Measurements from ENCODE around the gene MOGAT1. TPM values are rescaled to one million over a fixed set of nuclear protein-coding genes. Genes with fewer than 3 reads are reported as not detected.

MOGAT1 gene
- total and polyA plus RNA-seq, 2 of the 13 experiments (the other 11 are each of a cell fraction or from before 2014, with no cell fraction given), result 0.98 to 4.3 TPM

DNA sequence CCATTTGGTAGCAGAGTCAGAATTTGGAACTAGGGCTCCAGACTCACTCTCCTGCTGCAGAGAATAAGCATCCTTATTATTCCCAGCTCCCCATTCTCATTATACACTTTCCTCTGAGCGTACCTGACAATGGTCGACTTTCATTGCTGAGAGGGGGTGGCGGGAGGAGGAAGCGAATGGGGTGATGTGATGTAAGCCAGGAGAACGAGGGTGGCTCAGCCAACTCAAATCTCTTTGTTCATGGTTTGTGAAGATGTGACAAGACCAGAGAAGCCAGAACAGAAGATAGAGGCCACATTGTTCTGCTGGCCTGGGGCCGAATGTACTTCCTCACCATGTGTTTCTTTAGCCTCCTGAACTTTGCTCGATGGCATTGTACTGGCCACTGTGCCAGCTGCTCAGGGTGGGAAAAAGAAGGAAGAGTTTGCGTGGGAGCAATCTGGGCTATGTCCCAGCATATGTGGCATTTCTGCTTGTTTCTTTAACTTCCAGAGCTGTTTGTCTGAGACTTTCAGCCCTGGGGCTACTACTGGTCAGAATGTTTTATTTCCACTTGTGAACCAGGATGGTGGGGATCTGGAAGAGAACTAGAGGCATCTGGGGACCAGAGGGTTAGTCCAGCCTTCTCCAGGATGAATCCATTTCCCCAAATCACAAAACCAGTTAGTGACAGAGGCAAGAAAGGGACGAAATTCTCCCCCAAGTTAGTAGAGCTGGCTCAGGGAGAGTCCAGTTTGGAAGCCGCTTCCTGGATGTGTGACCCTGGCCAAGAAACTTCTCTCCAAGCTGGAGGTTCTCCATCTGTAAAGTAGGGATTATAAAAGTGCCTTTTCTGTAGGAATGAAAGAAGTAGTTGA is 62.6 kb downstream of the MOGAT1 start (continued):
- TF ChIP-seq, protein P1, sequence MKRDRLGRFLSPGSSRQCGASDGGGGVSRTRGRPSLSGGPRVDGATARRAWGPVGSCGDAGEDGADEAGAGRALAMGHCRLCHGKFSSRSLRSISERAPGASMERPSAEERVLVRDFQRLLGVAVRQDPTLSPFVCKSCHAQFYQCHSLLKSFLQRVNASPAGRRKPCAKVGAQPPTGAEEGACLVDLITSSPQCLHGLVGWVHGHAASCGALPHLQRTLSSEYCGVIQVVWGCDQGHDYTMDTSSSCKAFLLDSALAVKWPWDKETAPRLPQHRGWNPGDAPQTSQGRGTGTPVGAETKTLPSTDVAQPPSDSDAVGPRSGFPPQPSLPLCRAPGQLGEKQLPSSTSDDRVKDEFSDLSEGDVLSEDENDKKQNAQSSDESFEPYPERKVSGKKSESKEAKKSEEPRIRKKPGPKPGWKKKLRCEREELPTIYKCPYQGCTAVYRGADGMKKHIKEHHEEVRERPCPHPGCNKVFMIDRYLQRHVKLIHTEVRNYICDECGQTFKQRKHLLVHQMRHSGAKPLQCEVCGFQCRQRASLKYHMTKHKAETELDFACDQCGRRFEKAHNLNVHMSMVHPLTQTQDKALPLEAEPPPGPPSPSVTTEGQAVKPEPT (CRISPR knock-in tag; IDR thresholded peaks at IDR 0.05; ENCODE audit: low read depth), result peak; percentile 17; the same call in 1 of the 2 replicates
- peak; percentile 82 for TF ChIP-seq ZNF772 (CRISPR knock-in tag; IDR thresholded peaks at IDR 0.05)
- TF ChIP-seq YY1 (IDR thresholded peaks at IDR 0.05; ENCODE audit: insufficient read depth, insufficient replicate concordance, low read depth, low read length), result peak; percentile 15
- peak; percentile 84 for TF ChIP-seq RXRB (CRISPR knock-in tag; IDR thresholded peaks at IDR 0.05; ENCODE audit: borderline replicate concordance)
- TF ChIP-seq EP300 (IDR thresholded peaks at IDR 0.05; ENCODE audit: low read depth in 2 of 2, low read length in 2 of 2), result peak in 1 of 2 experiments; percentile 83; a peak in 3 of 4 replicates
- TF ChIP-seq EP300 (CRISPR knock-in tag; IDR thresholded peaks at IDR 0.05; ENCODE audit: borderline replicate concordance), result peak; percentile 91
- 0 out of 2 replicates have a peak, but pooled peaks have one; percentile 33 for TF ChIP-seq ONECUT2 (CRISPR knock-in tag; IDR thresholded peaks at IDR 0.05)
- TF ChIP-seq, protein P2, sequence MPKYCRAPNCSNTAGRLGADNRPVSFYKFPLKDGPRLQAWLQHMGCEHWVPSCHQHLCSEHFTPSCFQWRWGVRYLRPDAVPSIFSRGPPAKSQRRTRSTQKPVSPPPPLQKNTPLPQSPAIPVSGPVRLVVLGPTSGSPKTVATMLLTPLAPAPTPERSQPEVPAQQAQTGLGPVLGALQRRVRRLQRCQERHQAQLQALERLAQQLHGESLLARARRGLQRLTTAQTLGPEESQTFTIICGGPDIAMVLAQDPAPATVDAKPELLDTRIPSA (CRISPR knock-in tag; IDR thresholded peaks at IDR 0.05; ENCODE audit: borderline replicate concordance), result no peak
- no peak; the same call in 1 of the 2 replicates for TF ChIP-seq HMG20B (CRISPR knock-in tag; conservative IDR thresholded peaks at IDR 0.05)
- no peak for TF ChIP-seq REXO4 (CRISPR knock-in tag; IDR thresholded peaks at IDR 0.05; ENCODE audit: borderline replicate concordance)
- TF ChIP-seq, protein P3, sequence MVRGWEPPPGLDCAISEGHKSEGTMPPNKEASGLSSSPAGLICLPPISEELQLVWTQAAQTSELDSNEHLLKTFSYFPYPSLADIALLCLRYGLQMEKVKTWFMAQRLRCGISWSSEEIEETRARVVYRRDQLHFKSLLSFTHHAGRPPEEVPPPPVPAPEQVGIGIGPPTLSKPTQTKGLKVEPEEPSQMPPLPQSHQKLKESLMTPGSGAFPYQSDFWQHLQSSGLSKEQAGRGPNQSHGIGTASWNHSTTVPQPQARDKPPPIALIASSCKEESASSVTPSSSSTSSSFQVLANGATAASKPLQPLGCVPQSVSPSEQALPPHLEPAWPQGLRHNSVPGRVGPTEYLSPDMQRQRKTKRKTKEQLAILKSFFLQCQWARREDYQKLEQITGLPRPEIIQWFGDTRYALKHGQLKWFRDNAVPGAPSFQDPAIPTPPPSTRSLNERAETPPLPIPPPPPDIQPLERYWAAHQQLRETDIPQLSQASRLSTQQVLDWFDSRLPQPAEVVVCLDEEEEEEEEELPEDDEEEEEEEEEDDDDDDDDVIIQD (CRISPR knock-in tag; IDR thresholded peaks at IDR 0.05; ENCODE audit: low read depth), result 0 out of 2 replicates have a peak, but pooled peaks have one; percentile 68
- TF ChIP-seq U2AF2 (IDR thresholded peaks at IDR 0.05; ENCODE audit: low read depth, low read length), result no peak
- TF ChIP-seq CEBPB (IDR thresholded peaks at IDR 0.05; ENCODE audit: borderline replicate concordance, low read depth, low read length), result peak; percentile 53; the same call in 1 of the 2 replicates
- no peak for TF ChIP-seq ZSCAN30 (CRISPR knock-in tag; IDR thresholded peaks at IDR 0.05)
- TF ChIP-seq DR1 (CRISPR knock-in tag; IDR thresholded peaks at IDR 0.05), result 0 out of 2 replicates have a peak, but pooled peaks have one; percentile 22
- TF ChIP-seq ZFP1 (CRISPR knock-in tag; IDR thresholded peaks at IDR 0.05), result peak; percentile 81; the same call in 1 of the 2 replicates
- TF ChIP-seq NFYB (CRISPR knock-in tag; IDR thresholded peaks at IDR 0.05), result peak; percentile 16; the same call in 1 of the 2 replicates
- no peak for TF ChIP-seq ZSCAN22 (CRISPR knock-in tag; IDR thresholded peaks at IDR 0.05)
- peak; percentile 68 for TF ChIP-seq MEF2D (CRISPR knock-in tag; IDR thresholded peaks at IDR 0.05)
- TF ChIP-seq ZNF264 (CRISPR knock-in tag; IDR thresholded peaks at IDR 0.05), result peak; percentile 43; the same call in 1 of the 2 replicates
- TF ChIP-seq SUZ12 (IDR thresholded peaks at IDR 0.05; ENCODE audit: low read depth, low read length), result no peak
- peak; percentile 65; the same call in 1 of the 2 replicates for TF ChIP-seq GATAD1 (CRISPR knock-in tag; IDR thresholded peaks at IDR 0.05)
- TF ChIP-seq HOXA5 (CRISPR knock-in tag; IDR thresholded peaks at IDR 0.05), result no peak
- TF ChIP-seq SIN3A (IDR thresholded peaks at IDR 0.05; ENCODE audit: borderline replicate concordance, low read depth, low read length), result no peak
- TF ChIP-seq, protein P4, sequence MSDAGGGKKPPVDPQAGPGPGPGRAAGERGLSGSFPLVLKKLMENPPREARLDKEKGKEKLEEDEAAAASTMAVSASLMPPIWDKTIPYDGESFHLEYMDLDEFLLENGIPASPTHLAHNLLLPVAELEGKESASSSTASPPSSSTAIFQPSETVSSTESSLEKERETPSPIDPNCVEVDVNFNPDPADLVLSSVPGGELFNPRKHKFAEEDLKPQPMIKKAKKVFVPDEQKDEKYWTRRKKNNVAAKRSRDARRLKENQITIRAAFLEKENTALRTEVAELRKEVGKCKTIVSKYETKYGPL (CRISPR knock-in tag; IDR thresholded peaks at IDR 0.05), result no peak
- TF ChIP-seq THYN1 (CRISPR knock-in tag; IDR thresholded peaks at IDR 0.05; ENCODE audit: borderline replicate concordance, low read depth), result no peak

Data from HepG2 (cell line).